Keratinocyte (primary cell): ENCODE data around the gene SUFU. TPM values are rescaled to one million over a fixed set of nuclear protein-coding genes. Genes with fewer than 3 reads are reported as not detected.
A peak's percentile ranks its signal among the peaks of the same experiment; 100 is the strongest.

Experiments used
- DNase-seq: peaks from one replicate; pipeline ENCODE4 v3.0.0-alpha.2; 2011; ENCODE audit warnings: low read depth, missing footprints, low spot score
- FAIRE-seq: peaks from 2 replicates; lab custom pipeline; 2011; peaks lifted over from hg19 to GRCh38; lab: Jason Lieb, UNC
- H2AFZ ChIP-seq: 2 replicates; pipeline ENCODE4 v1.6.0; 2012; ENCODE audit warnings: low read length, control low read depth, inconsistent platforms; ENCODE audit not compliant: control insufficient read depth
- H3K27ac ChIP-seq: 2 replicates; pipeline ENCODE4 v1.5.1; 2011; ENCODE audit warnings: low read length; ENCODE audit not compliant: control insufficient read depth, insufficient read depth
- H3K27me3 ChIP-seq: 3 replicates; pipeline ENCODE4 v1.6.0; 2011; ENCODE audit warnings: low read length; ENCODE audit not compliant: control insufficient read depth, insufficient read depth; ENCODE audit errors: extremely low read depth
- H3K36me3 ChIP-seq, 2 experiments: 2 replicates in 1 of 2; 3 replicates in 1 of 2; pipeline ENCODE4 v1.5.1; 2011; ENCODE audit warnings: low read length in 2 of 2, mild to moderate bottlenecking in 1 of 2; ENCODE audit not compliant: control insufficient read depth in 2 of 2, insufficient read depth in 2 of 2; ENCODE audit errors: extremely low read depth in 1 of 2
- H3K4me1 ChIP-seq: 3 replicates; pipeline ENCODE4 v1.5.1; 2011; ENCODE audit warnings: low read length; ENCODE audit not compliant: control insufficient read depth, insufficient read depth; ENCODE audit errors: extremely low read depth
- H3K4me2 ChIP-seq: 3 replicates; pipeline ENCODE4 v1.6.0; 2011; ENCODE audit warnings: low read depth, low read length; ENCODE audit not compliant: control insufficient read depth, insufficient read depth; ENCODE audit errors: extremely low read depth
- H3K4me3 ChIP-seq, 3 experiments: fragments of 200-600 bp in 1 of 3; sonication (generic) in 1 of 3; 2 replicates in 2 of 3; 3 replicates in 1 of 3; pipeline ENCODE4 v1.5.1; 2011 to 2016; ENCODE audit warnings: low read length in 3 of 3, mild to moderate bottlenecking in 3 of 3, control low read depth in 2 of 3, inconsistent platforms in 1 of 3, low read depth in 1 of 3, mixed read lengths in 1 of 3, mixed run types in 1 of 3, moderate library complexity in 1 of 3; ENCODE audit not compliant: control insufficient read depth in 2 of 3, insufficient read depth in 2 of 3; ENCODE audit errors: extremely low read depth in 1 of 3
- H3K79me2 ChIP-seq: 2 replicates; pipeline ENCODE4 v1.6.0; 2012; ENCODE audit warnings: low read length; ENCODE audit not compliant: control insufficient read depth, insufficient read depth
- H3K9ac ChIP-seq: 3 replicates; pipeline ENCODE4 v1.6.0; 2011; ENCODE audit warnings: low read length; ENCODE audit not compliant: control insufficient read depth, insufficient read depth; ENCODE audit errors: extremely low read depth
- H3K9me1 ChIP-seq: 3 replicates; pipeline ENCODE4 v1.6.0; 2011; ENCODE audit warnings: low read length; ENCODE audit not compliant: control insufficient read depth, insufficient read depth; ENCODE audit errors: extremely low read depth
- H3K9me3 ChIP-seq: 2 replicates; pipeline ENCODE4 v1.5.1; 2012; ENCODE audit warnings: low read depth, low read length; ENCODE audit not compliant: control insufficient read depth
- H4K20me1 ChIP-seq: 3 replicates; pipeline ENCODE4 v1.6.0; 2011; ENCODE audit warnings: low read length; ENCODE audit not compliant: control insufficient read depth, insufficient read depth; ENCODE audit errors: extremely low read depth
- EZH2 ChIP-seq: IDR thresholded peaks from one replicate; pipeline ENCODE4 v1.6.1; 2012; ENCODE audit warnings: inconsistent platforms, mild to moderate bottlenecking, low read length, moderate library complexity
- dilution Hi-C: fragments of 300-500 bp; cut with MboI; formaldehyde crosslinking; loops from one replicate; pipeline ENCODE4 v1.7.0; 2020; ENCODE audit warnings: low sequenced_read_pairs; ENCODE audit not compliant: extremely low pct_ligation_motif_present
- polyA plus RNA-seq, 5 experiments: library from polyadenylated mRNA; depleted of rRNA in 3 of 5; stranded (reverse) in 3 of 5; stranded (forward) in 1 of 5; unstranded in 1 of 5; fragments of >200 nt; gene quantifications; 1 replicate in 1 of 5; 2 replicates in 3 of 5; 3 replicates in 1 of 5; pipeline versions ENCODE4 v1.2.1 to v1.2.3, GENCODE V29; 2011 to 2012; ENCODE audit warnings: missing spikeins in 2 of 5, low read depth in 1 of 5, low replicate concordance in 1 of 5
- TF ChIP-seq, protein P1 (sequence below), 3 experiments: IDR thresholded peaks in 1 of 3; conservative IDR thresholded peaks in 1 of 3; optimal IDR thresholded peaks in 1 of 3; 2 replicates in 2 of 3; 3 replicates in 1 of 3; pipeline versions ENCODE3 to v1.5.1; 2011; ENCODE audit warnings: low read length in 3 of 3, mild to moderate bottlenecking in 3 of 3, moderate library complexity in 2 of 3, control low read depth in 1 of 3, inconsistent platforms in 1 of 3; ENCODE audit not compliant: insufficient read depth in 2 of 3; ENCODE audit errors: extremely low read depth in 1 of 3

The SUFU gene
- polyA plus RNA-seq, 1 donor (not counting 4 experiments of a cell fraction or from before 2014, with no cell fraction given): 3.7 TPM

DNA sequence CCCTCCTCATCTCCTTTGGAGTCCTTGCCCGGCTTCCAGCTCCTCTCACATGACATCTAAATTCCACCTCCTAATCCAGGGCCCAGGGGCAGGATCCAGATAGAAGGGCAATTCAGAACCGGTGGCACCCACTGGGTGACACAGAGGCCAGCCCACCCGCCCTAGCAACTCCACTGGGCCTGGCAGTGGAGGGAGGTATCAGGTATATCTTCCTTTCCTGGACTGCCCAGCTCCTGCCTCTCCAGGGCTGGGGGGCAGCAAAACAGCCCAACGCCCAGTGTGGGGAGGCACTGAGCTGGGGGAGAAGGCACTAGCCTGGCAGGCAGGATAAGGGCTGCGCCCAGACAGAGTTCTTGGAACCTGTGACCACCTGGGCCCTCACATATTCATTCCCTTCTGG, 130.1 kb downstream of the SUFU start:
- Histone ChIP-seq H3K4me1 (peaks cover 48% of the 10 kb centered on the region), H3K4me2 (no peak overlapping the region), H3K9ac (no peak overlapping the region), H3K27me3 (no peaks in the 10 kb centered on the region), H2AFZ (no peak overlapping the region), H3K4me3 (no peak overlapping the region), H3K9me3 (no peaks in the 10 kb centered on the region), H3K9me1 (no peaks in the 10 kb centered on the region), H3K79me2 (no peaks in the 10 kb centered on the region), H4K20me1 (no peaks in the 10 kb centered on the region), H3K27ac (no peak overlapping the region), H3K36me3 (peaks cover 0 to 1% of the 10 kb centered on the region in 2 experiments)
- dilution Hi-C loops: no loop called here
- FAIRE-seq (no peak), DNase-seq (no peak)
- TF ChIP-seq, protein P1, sequence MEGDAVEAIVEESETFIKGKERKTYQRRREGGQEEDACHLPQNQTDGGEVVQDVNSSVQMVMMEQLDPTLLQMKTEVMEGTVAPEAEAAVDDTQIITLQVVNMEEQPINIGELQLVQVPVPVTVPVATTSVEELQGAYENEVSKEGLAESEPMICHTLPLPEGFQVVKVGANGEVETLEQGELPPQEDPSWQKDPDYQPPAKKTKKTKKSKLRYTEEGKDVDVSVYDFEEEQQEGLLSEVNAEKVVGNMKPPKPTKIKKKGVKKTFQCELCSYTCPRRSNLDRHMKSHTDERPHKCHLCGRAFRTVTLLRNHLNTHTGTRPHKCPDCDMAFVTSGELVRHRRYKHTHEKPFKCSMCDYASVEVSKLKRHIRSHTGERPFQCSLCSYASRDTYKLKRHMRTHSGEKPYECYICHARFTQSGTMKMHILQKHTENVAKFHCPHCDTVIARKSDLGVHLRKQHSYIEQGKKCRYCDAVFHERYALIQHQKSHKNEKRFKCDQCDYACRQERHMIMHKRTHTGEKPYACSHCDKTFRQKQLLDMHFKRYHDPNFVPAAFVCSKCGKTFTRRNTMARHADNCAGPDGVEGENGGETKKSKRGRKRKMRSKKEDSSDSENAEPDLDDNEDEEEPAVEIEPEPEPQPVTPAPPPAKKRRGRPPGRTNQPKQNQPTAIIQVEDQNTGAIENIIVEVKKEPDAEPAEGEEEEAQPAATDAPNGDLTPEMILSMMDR (optimal IDR thresholded peaks at IDR 0.05 in 1 of 3, IDR thresholded peaks at IDR 0.05 in 1 of 3, conservative IDR thresholded peaks at IDR 0.05 in 1 of 3; ENCODE audit: extremely low read depth in 1 of 3, insufficient read depth in 2 of 3, low read length in 3 of 3): no peak
- TF ChIP-seq EZH2: no peak

DNA sequence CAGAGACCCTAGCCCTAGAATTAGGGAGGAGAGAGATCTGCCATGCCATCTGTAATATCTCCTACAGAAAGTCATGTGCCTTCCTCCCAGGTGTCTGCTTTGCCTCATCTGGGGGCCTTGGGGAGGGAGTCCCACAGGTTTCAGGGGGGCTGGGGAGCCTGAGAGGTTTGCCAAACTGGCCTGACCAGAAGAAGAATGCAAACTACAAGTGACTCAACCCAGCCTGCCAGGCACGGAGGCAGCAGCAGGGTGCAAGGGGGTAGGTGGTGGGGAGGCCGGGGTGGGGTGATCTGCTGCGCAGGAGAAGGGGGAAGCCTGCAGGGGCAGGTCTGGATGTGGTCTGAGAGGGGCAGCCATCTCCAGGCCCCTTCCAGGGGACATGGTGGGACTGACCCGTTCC, 130.9 kb downstream of the SUFU start:
- H3K9ac ChIP-seq: no peak overlapping the region
- dilution Hi-C loops: no loop called here

More for the DNA sequence above, 130.9 kb downstream of the SUFU start:
- no peaks in the 10 kb centered on the region for H3K27me3 ChIP-seq
- peak overlapping the region; percentile 43 for H3K4me2 ChIP-seq
- peak overlapping the region; percentile 24 for H3K27ac ChIP-seq
- no peaks in the 10 kb centered on the region for H3K9me3 ChIP-seq
- no peak overlapping the region for H3K4me3 ChIP-seq
- no peak overlapping the region for H2AFZ ChIP-seq
- DNase-seq (no peak), FAIRE-seq (peak; percentile 46)
- no peak for TF ChIP-seq EZH2
- TF ChIP-seq, protein P1 (optimal IDR thresholded peaks at IDR 0.05 in 1 of 3, IDR thresholded peaks at IDR 0.05 in 1 of 3, conservative IDR thresholded peaks at IDR 0.05 in 1 of 3; ENCODE audit: extremely low read depth in 1 of 3, insufficient read depth in 2 of 3, low read length in 3 of 3): no peak
- peaks cover 41% of the 10 kb centered on the region for H3K4me1 ChIP-seq
- H3K36me3 ChIP-seq: peaks cover 0 to 1% of the 10 kb centered on the region in 2 experiments
- H4K20me1 ChIP-seq: no peaks in the 10 kb centered on the region
- H3K79me2 ChIP-seq: no peaks in the 10 kb centered on the region
- H3K9me1 ChIP-seq: no peaks in the 10 kb centered on the region
